HG02678 (cell line): ENCODE results near the gene EDIL3.

Experiments
- ATAC-seq: cut with Tn5 transposase; IDR thresholded peaks from one replicate; pipeline ENCODE4 v1.9.1; 2021; ENCODE audit warnings: mild to moderate bottlenecking, moderate library complexity; ENCODE audit not compliant: unreplicated experiment

EDIL3 gene

DNA sequence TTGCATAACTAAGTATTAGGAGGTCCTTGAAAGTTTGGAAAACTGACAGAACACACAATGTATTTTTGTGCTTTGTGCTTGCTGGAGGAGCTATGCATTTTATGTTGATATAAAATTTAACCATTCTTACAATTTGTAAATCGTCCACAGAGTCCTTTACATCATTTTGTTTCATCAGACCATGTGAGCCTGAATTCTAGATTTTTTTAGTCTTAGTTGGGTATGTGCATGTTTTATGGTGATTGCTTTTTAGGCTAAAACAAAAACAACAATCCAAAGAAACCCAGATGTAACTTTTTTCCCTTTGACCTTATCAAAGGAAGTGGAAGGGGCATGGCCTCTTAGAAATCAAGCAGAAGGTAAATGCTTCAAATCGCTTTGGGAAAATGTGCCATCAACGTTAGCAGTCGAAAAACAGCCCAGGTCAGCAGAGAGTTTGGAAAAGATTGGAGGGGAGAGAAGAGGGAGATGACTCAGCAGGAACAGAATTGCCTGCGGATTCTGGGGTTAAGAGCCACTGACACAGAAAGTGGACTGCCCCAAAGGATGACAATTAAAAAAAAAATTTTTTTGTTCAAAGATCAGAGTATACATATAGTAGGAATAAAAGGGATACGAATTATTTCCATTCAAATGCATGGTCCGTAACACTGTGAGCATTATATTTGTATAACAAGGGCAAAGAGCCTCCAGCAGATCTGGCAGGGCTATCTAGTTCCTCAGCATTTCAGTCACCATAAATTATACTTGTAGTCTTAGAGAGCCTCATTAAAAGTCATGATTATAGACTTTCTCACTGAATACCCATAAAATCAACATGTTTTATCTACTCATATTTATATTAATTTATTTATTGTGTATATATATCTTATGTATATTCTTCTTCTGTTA, 410.5 kb downstream of the EDIL3 start:
- ATAC-seq: no peak

DNA sequence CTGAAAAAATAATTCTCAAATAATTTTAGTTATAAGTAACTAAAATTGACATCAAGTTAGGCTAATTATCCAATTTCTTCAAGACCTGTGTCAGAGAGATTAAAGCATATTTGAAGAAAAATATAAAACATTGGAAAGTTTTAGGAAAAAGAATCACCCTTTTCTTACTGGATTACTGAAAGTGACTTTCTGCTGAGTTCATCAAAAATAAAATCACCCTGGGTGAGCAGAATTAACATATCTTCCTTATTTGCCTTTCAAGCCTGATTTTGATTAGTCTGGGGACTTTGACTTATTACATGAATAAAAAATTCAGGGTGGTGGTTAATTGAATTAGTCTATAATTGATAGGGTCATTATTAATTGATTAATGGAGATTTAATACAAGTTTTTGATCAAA, 411.8 kb downstream of the EDIL3 start:
- no peak for ATAC-seq

DNA sequence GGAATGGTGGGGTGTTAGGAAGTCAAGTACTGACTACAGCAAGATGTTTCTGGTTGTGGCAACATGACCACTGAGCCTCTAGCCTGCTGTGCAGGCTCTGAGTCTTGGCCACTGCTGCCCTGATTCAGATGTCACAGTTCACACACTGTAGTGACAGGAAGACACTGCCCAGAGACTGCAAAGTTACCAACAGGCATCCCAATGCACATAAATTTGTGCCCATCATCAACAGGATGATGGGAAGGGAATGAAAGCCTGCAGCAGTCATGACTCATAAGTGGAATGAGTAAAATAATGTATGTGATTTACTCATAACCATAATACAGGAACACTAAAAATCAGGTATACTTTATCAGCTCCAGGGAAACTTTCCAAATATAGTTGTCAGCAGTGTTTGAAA, 412.4 kb downstream of the EDIL3 start:
- no peak for ATAC-seq

DNA sequence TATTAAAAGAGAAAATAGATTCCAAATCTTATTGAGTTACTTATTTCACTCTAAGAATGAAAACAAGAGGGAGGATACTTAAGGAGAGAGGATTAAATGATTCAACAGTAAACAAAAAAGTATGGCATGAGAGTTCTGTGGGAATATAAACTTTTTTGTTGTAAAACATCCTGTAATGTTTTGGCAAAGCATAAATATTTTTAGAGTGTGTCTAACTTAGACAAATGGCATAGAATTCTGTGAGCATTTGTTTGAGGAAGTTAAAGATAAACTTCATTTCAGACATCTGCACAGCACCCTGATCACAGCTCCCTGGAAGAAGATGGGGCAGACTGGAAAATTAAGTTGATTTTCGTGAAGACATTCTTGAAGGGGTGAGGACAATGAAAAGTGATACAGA, 417.3 kb downstream of the EDIL3 start:
- ATAC-seq: no peak

DNA sequence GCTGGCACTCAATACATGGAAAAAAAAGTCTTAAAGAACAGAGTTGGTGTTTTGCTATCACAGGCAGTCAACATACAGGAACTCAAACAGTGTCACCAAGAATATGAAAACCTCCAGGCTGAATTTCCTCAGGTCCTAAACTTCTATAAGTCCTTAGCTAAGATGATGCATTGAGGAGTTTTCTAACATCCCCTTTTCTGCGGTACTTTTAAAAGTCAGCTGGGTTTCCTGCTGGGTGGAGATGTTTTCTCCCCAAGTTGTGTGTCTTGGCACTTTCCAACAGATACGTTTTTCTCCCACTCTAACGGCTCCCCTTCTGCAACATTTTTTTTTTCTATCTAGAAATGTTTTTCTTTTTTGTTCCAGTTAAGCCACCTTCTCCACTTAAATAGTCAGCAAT, 419.2 kb downstream of the EDIL3 start:
- ATAC-seq: no peak

DNA sequence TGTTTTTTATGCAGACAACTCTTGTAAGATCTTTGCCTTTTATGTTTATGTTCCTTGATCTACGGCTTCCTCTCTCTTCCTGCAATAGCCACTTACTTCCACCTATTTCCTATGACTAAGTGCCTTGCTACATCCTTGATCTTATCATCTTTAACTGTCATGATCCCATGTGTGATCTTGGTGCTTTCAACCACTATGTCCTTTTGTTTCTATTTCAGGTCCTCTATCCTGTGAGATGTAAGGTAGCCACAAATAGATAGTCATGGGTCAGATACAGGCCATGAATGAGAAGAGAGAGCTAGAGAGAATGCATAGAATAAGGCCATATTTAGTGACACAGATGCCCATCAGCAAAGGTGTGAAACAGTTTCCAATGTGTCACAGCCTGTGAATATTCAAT, 420.4 kb downstream of the EDIL3 start:
- ATAC-seq: no peak

DNA sequence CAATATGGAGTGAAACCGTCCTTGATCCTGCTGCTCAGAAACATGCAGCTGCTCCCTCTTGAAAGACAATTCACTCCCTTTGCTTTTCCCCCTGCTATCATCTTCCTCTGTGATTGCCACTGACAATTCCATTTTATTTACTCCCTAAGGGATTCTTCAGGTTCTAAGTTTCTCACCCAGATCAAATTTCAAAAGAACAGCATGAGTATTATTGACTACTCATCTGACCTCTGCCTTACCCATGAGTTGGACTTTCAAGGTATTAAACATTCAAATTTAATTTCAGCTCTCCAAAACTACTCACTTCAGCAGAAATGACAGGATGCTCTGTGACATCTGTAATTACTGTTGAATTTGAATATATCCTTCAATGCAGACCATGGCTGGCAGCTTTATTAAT, 427.5 kb downstream of the EDIL3 start:
- no peak for ATAC-seq

DNA sequence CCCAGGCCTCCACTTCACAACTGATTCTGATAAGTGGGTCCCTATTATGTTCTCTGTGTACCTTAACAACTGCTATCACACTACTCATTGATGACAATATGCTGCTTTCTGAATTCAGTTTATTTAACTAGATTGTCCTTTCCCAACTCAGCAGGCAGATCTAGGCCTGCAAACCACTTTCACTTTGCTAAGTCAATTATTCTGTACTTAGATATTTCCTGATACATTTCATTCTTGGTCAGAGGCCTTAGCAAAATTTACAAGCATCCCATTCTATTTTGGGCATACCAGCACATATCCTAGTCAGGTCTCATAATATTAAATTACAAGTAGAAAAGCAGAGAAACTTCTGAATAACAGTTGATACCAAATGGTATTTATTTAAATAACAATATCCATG, 428.3 kb downstream of the EDIL3 start:
- ATAC-seq: no peak

DNA sequence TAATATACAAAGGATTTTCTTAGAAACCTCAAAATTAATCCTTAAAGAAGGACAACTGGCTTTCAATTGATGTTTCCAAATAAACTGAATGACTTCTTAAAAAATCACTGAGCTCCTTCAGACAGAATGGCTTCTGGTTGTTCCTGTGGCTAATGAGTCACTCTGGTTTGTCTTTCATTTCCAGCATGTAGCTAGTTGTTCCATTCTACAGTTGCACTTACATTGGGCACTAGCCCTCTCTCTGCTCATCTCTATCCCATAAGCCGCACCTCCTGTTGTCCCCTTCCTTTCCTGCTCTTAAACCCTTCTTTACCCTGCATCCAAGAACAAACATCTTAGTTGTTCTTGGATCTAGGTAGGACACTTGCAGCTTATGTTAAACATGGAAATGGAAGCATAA, 428.8 kb downstream of the EDIL3 start:
- no peak for ATAC-seq

DNA sequence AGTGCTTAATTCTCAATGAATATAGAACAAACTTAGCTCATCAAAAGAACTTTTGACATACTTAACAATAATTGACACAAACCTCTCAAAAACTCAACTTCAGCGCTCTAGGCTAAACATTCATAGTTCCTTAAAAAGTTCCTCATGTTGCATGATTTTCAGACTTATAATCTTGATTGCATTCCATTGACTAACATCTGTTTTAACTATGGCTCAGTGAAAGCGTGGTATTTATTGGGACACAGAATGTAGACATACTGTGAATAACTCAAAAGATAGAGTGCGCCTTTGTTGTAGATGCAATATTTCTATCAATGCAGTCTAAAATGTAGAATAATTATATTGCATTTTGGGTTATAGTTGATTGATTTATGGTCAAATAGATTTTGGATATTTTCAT, 436.9 kb downstream of the EDIL3 start:
- ATAC-seq: no peak

DNA sequence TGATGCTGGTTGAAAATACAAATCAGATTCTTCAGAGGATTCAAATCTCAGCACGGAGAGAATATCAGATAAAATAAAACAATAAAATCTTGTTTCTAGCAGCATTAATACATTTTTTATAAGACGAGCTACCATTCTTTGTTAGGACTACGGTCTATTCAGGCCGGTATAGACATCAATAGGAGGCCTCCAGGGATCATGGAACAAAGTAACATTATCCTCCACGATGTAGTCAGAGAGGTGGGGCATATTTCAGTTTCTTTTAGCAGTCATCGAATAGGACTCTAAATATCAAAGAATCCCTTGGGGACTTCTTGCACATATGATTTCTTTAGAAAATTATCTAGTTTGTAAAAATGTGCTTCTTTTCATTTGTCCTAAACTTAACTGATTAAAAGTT, 438.2 kb downstream of the EDIL3 start:
- ATAC-seq: no peak

DNA sequence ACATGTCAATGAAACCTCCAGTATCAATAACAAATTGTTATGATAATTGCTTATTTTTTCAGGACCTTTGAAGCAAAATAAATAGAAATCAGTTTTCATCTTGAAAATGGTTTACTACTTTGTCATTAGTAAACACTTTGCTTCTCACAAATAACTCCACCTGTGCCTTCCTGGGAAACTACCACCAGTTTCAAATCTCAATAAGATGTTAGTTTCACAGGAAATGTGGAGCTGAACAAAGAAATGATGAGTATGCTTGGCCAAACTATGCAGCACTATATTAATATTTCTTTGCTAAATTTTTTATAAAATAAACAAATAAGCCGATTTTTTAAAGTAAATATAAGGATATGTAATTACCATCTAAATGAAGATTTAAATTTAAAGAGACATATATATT, 442.5 kb downstream of the EDIL3 start:
- no peak for ATAC-seq

DNA sequence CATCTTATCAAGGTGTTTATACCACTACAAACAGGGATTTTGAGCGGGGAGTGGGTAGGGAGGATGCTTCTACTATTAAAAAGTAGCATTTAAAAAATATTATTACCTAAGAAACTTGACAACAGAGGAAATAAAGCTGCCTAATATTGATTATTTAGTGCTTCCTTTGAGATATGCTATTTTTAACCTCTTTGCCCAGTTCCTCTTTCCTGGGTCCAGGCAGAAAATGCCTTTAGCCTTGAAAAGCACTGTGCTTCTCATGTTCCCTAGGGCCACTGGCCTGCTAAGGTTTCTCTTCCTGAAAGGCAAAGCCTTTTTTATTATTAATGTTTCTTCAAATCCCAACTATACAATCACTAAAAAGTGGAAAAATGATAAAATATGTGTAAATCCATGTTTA, 446.8 kb downstream of the EDIL3 start:
- no peak for ATAC-seq

DNA sequence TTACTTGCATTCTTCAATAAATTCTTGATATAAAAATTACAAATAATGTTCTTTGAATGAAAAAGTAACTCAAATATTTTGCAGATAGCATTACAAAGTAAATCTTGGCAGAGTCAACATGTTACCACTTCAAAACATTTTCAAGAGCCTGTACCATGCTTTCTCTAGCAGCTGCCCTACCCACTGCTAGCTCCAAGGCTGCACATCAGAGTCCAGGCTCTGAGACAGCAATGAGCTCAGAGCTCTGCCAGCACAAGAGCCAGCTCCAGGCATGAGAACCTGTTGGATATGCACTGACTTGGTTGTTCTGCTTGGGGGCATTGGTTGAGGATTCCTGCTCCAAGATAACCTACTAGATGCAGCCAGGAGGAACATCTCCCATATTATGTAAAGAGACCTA, 452.7 kb downstream of the EDIL3 start:
- no peak for ATAC-seq

DNA sequence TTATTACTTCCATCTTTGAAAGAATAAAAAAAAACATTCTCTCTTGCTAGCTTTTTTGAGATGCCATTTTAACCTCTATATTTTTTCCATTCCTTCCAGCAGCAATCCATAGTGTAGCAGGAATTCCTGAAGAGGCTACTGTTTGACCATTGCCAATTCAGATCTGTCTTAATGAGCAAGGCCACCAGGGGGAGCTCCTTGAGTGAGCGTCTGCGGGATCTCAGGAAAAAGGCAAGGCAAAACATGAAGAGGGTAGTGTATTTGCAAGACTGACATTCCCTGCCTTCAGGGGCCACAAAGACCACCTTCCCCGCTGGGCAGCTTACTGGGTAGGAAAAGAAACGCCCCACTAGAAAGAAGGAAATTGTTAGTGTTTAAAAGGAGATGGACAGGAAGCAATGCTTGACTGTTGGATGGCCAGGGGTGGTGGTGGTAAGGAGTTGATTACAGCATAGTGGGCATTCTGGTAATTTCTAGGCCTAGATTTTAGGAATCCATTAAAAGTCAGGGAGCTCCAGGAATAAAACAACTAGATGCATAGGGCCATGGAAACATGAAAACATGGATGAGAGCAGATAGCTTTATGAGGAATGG, 457.4 kb downstream of the EDIL3 start:
- peak; percentile 83 for ATAC-seq

DNA sequence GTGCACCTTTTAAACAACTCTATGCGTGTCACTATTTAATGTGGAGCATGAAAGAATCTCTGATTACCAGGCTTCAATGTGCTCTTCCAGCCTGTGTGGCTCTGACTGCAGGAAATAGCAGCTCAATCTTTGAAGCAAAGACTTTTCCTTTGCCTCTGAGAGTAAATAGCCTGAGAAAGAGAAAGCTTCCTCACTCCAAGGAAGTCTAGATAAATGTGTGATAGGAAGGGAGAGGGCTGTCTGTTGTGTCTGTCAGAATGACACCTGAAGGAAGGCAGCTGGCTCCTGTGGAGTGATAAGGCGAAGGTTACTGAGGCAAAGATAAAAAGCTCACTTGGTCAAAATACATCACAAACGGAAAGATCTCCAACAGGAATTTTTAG, 458.7 kb downstream of the EDIL3 start:
- ATAC-seq: no peak

DNA sequence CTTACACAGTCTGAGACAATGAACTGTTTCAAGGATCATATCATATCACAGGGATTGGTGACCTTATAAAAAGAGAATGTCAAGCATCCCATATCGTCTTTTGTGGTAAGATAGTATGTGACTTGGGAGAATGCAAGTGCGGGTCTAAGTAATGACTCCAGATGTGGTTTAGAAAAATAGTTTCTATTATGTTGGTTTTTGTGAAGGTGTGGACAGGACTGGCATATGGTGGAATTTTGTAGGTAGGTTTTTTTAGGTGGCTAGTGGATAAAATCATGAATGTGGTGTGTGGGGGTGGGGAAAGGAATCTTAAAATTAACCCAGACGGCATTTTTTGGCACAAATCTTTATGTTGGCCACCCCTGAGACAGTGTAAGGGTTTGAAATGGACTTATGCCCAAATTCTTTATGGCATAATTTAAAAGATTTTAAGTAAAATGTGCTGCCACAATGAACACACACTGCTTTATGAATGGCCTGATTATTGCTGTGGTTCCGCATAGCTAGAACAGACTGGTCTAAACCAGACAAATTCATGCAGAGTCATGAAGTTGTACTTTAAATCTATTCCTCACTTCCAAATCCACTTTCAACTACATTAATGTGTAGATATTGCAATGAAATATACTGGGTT, 459.2 kb downstream of the EDIL3 start:
- no peak for ATAC-seq

DNA sequence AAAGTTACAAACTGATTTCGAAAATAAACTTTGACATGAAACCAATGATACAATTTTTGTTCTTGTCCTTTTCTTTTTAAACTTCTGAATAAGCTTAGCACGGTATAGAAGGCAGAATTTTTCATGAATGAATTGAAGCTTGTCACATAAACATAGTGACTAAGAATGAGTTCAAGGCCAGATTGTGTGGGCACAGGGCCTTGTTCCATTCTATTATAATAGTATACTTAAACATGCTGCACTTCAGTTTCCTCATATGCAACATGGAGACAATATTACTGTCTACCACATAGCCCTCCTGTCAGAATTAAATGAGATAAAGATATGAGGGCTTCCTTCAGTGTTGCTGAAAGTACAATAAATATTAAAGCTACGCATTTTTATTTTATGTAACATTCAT, 459.8 kb downstream of the EDIL3 start:
- ATAC-seq: no peak

DNA sequence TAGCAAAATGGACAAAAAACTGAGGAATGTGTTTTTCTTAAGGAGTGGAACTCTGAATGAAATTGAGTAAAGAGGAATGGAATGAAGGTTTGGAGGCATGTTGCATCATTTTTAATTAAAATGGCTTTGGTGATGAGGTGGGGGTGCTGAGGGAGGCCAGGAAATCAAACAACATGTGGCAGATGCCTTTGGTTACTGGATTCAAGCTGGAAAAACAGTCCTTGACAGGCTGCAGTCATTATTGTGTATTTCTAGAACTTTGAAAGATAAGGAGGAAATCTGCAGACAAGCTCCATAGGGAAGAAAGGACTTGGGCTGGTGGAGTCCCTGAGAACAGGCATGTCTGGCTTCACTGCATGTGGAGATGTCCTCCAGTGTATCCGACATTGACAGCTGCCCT, 460.5 kb downstream of the EDIL3 start:
- ATAC-seq: no peak

DNA sequence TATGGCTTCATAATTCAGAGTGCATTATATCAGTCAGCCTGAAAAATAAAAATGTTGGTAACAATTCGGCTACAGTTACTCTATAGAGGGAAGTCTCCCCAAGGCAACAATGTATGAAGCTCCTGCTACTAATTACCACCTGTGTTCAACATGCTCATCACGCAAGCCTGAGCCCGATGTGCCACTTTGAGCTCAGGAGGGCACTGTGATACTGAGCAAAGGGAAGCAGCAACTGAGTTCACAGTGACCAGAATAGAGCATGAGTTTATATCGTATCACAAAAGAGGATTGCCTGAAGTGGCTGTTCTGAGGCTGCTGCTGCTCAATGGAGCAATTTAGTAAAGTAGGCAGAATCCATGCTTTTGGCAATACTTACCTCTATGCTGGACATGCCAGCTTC, 462.0 kb downstream of the EDIL3 start:
- no peak for ATAC-seq

DNA sequence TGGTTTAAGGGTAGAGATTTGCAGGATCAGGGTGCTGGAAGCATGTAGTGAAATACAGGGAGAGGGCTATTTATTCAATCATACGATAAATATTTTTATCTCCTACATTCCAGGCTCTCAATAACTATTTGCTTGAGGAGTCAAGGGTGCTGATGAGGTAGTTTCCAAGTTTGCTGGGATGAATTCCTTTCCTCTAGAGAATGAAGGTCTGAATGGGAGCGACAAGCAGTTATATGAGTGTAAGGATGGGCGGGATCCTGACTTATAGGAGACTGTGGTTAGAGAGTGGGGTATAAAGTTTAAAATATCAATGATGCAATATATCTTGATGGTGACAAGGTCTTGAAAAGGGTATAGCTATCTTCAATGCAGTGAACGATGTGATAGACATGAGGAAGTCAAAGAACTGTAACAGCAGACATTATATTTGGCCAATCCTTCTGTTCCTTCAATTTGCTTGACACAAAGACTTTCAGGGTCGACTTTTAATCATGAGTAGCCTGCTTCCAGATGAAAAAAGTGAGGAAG, 462.9 kb downstream of the EDIL3 start:
- ATAC-seq: no peak
